H1 (cell line): ENCODE measurements around the gene RBM20. TPM values are rescaled to one million over a fixed set of nuclear protein-coding genes. Genes with fewer than 3 reads are reported as not detected.

Experiments used
- CTCF ChIA-PET: fragments of 300-600 bp; sonication (Branson Sonifier 250); formaldehyde crosslinking; loops from one replicate; lab custom pipeline; 2021; ENCODE audit not compliant: partially characterized antibody; lab: Charles Lee
- POLR2A ChIA-PET: fragments of 300-600 bp; sonication (Branson Sonifier 250); formaldehyde crosslinking; loops from one replicate; lab custom pipeline; 2021; ENCODE audit warnings: inconsistent platforms; ENCODE audit not compliant: partially characterized antibody; lab: Charles Lee
- DNase-seq, 2 experiments: peaks; one replicate each; pipeline versions ENCODE4 v3.0.0 to v3.0.0-alpha.2; 2010 to 2022; ENCODE audit warnings: low spot score in 2 of 2, low read depth in 1 of 2, mixed read lengths in 1 of 2
- FAIRE-seq: peaks from 2 replicates; lab custom pipeline; 2011; peaks lifted over from hg19 to GRCh38; lab: Jason Lieb, UNC
- H2AFZ ChIP-seq: 2 replicates; pipeline ENCODE4 v1.8.1; 2012; ENCODE audit warnings: low read length, inconsistent platforms
- H2AK5ac ChIP-seq: 2 replicates; pipeline ENCODE4 v1.6.1; 2013; ENCODE audit warnings: low read depth, low read length
- H2BK120ac ChIP-seq: replicated peaks from 2 replicates; pipeline ENCODE3; 2013; ENCODE audit warnings: low read depth, low read length, inconsistent platforms
- H2BK12ac ChIP-seq: 2 replicates; pipeline ENCODE4 v1.6.1; 2013; ENCODE audit warnings: low read depth, low read length
- H2BK15ac ChIP-seq: 2 replicates; pipeline ENCODE4 v1.6.1; 2013; ENCODE audit warnings: low read length
- H2BK20ac ChIP-seq: 2 replicates; pipeline ENCODE4 v1.6.1; 2013; ENCODE audit warnings: low read length
- H2BK5ac ChIP-seq: 2 replicates; pipeline ENCODE4 v1.6.1; 2013; ENCODE audit warnings: low read depth, low read length
- H3K14ac ChIP-seq: 2 replicates; pipeline ENCODE4 v1.6.1; 2013; ENCODE audit warnings: inconsistent platforms; ENCODE audit not compliant: insufficient read length
- H3K18ac ChIP-seq: 2 replicates; pipeline ENCODE4 v1.6.1; 2013; ENCODE audit warnings: low read length; ENCODE audit errors: extremely low read depth
- H3K23ac ChIP-seq: 2 replicates; pipeline ENCODE4 v1.6.1; 2013; ENCODE audit warnings: inconsistent platforms; ENCODE audit not compliant: insufficient read length
- H3K23me2 ChIP-seq: 2 replicates; pipeline ENCODE4 v1.6.1; 2013; ENCODE audit warnings: low read depth, low read length
- H3K27ac ChIP-seq: 2 replicates; pipeline ENCODE4 v1.6.1; 2011; ENCODE audit warnings: low read depth, low read length, inconsistent platforms
- H3K27me3 ChIP-seq, 4 experiments: replicated peaks in 1 of 4; 1 replicate in 1 of 4; 2 replicates in 3 of 4; pipeline versions ENCODE4 v1.6.1 to v1.8.1; 2011 to 2013; ENCODE audit warnings: low read length in 3 of 4, mild to moderate bottlenecking in 3 of 4, inconsistent platforms in 2 of 4, mixed read lengths in 2 of 4, moderate library complexity in 1 of 4; ENCODE audit not compliant: control insufficient read depth in 3 of 4, insufficient read depth in 3 of 4; ENCODE audit errors: extremely low read depth in 1 of 4
- H3K36me3 ChIP-seq, 4 experiments: 2 replicates each; pipeline versions ENCODE4 v1.6.1 to v1.8.1; 2011 to 2013; ENCODE audit warnings: mild to moderate bottlenecking in 4 of 4, low read length in 3 of 4, moderate library complexity in 2 of 4, control low read depth in 1 of 4, inconsistent platforms in 1 of 4; ENCODE audit not compliant: insufficient read depth in 4 of 4, control insufficient read depth in 2 of 4
- H3K4ac ChIP-seq: replicated peaks from 2 replicates; pipeline ENCODE3; 2013; ENCODE audit warnings: low read length, low read depth, mixed read lengths, inconsistent platforms; ENCODE audit not compliant: insufficient read length
- H3K4me1 ChIP-seq, 4 experiments: replicated peaks in 1 of 4; 1 replicate in 1 of 4; 2 replicates in 3 of 4; pipeline versions ENCODE4 v1.6.1 to v1.8.1; 2011 to 2013; ENCODE audit warnings: low read length in 3 of 4, inconsistent platforms in 2 of 4, mixed read lengths in 1 of 4; ENCODE audit not compliant: insufficient read depth in 4 of 4, control insufficient read depth in 3 of 4
- H3K4me2 ChIP-seq, 2 experiments: 2 replicates each; pipeline versions ENCODE4 v1.6.1 to v1.8.1; 2011 to 2013; ENCODE audit warnings: low read depth in 2 of 2, low read length in 2 of 2, control low read depth in 1 of 2, inconsistent platforms in 1 of 2, mild to moderate bottlenecking in 1 of 2; ENCODE audit not compliant: insufficient read depth in 1 of 2
- H3K4me3 ChIP-seq, 4 experiments: fragments of 200-600, 300-600 bp in 1 of 4; sonication (generic), shearing (Covaris generic), sonication (Bioruptor Twin) in 1 of 4; 2 replicates each; pipeline versions ENCODE4 v1.5.1 to v1.8.1; 2011 to 2016; ENCODE audit warnings: low read length in 4 of 4, low read depth in 3 of 4, control low read depth in 2 of 4, inconsistent platforms in 2 of 4, mild to moderate bottlenecking in 2 of 4, mixed read lengths in 1 of 4, moderate library complexity in 1 of 4; ENCODE audit not compliant: insufficient read depth in 2 of 4; ENCODE audit errors: extremely low read depth in 1 of 4
- H3K56ac ChIP-seq: replicated peaks from 2 replicates; pipeline ENCODE3; 2013; ENCODE audit warnings: low read depth, mild to moderate bottlenecking, mixed read lengths, low read length, inconsistent platforms; ENCODE audit not compliant: insufficient read length
- H3K79me1 ChIP-seq: 2 replicates; pipeline ENCODE4 v1.6.1; 2013; ENCODE audit warnings: low read depth, low read length, control low read depth
- H3K79me2 ChIP-seq, 2 experiments: 2 replicates each; pipeline versions ENCODE4 v1.6.1 to v1.8.1; 2012 to 2013; ENCODE audit warnings: low read length in 2 of 2, mild to moderate bottlenecking in 2 of 2, inconsistent platforms in 1 of 2; ENCODE audit not compliant: insufficient read depth in 2 of 2, control insufficient read depth in 1 of 2
- H3K9ac ChIP-seq, 4 experiments: replicated peaks in 1 of 4; 1 replicate in 1 of 4; 2 replicates in 3 of 4; pipeline versions ENCODE4 v1.6.1 to v1.8.1; 2011 to 2013; ENCODE audit warnings: low read depth in 3 of 4, low read length in 3 of 4, control low read depth in 2 of 4, mild to moderate bottlenecking in 2 of 4, moderate library complexity in 2 of 4, inconsistent platforms in 1 of 4; ENCODE audit errors: extremely low read depth in 1 of 4
- H3K9me3 ChIP-seq, 2 experiments: 2 replicates each; pipeline versions ENCODE4 v1.6.1 to v1.8.1; 2012 to 2013; ENCODE audit warnings: mild to moderate bottlenecking in 2 of 2, moderate library complexity in 2 of 2, control low read depth in 1 of 2, inconsistent platforms in 1 of 2, low read depth in 1 of 2, low read length in 1 of 2, mixed read lengths in 1 of 2; ENCODE audit not compliant: insufficient read depth in 2 of 2
- H4K20me1 ChIP-seq, 2 experiments: replicated peaks in 1 of 2; 2 replicates each; pipeline versions ENCODE3 to v1.8.1; 2011 to 2013; ENCODE audit warnings: inconsistent platforms in 2 of 2, low read length in 2 of 2, mild to moderate bottlenecking in 1 of 2; ENCODE audit not compliant: insufficient read depth in 2 of 2, control insufficient read depth in 1 of 2
- H4K5ac ChIP-seq: 2 replicates; pipeline ENCODE4 v1.6.1; 2013; ENCODE audit warnings: low read length, low read depth, mixed read lengths, inconsistent platforms; ENCODE audit not compliant: insufficient read length
- H4K8ac ChIP-seq: 2 replicates; pipeline ENCODE4 v1.8.0; 2013; ENCODE audit warnings: mild to moderate bottlenecking, moderate library complexity, low read length, inconsistent platforms; ENCODE audit not compliant: insufficient read depth; ENCODE audit errors: extremely low read depth
- H4K91ac ChIP-seq: replicated peaks from 2 replicates; pipeline ENCODE3; 2013; ENCODE audit warnings: low read length, mixed read lengths, inconsistent platforms; ENCODE audit not compliant: insufficient read length
- ASH2L ChIP-seq: fragments of 200-600, 300-600 bp; sonication (generic); IDR thresholded peaks from one replicate; pipeline ENCODE4 v1.7.1; 2017; ENCODE audit warnings: low read length
- MAX ChIP-seq: IDR thresholded peaks from 2 replicates; pipeline ENCODE4 v1.6.1; 2012; ENCODE audit warnings: inconsistent platforms
- RNF2 ChIP-seq: fragments of 200-900, 300-1000 bp; sonication (generic); IDR thresholded peaks from 2 replicates; pipeline ENCODE4 v1.7.1; 2016; ENCODE audit warnings: borderline replicate concordance, low read depth, mild to moderate bottlenecking, antibody characterized with exemption, low read length; ENCODE audit not compliant: poor library complexity, severe bottlenecking; ENCODE audit errors: missing control alignments
- WGBS, 2 experiments: shearing (Covaris generic) in 1 of 2; methylation state at CpG; one replicate each; pipeline versions ENCODE4 v1.1.6 to v1.1.7; 2013 to 2015; ENCODE audit warnings: low lambda C conversion rate in 2 of 2, mixed read lengths in 2 of 2, inconsistent platforms in 1 of 2, low coverage in 1 of 2, missing lambda C conversion rate in 1 of 2; ENCODE audit not compliant: insufficient replicate concordance in 2 of 2, insufficient coverage in 1 of 2, insufficient read length in 1 of 2; ENCODE audit errors: extremely low coverage in 1 of 2, missing lambda C conversion rate in 1 of 2; 5-methylcytosine and 5-hydroxymethylcytosine counted together
- polyA plus RNA-seq, 7 experiments: library from polyadenylated mRNA; depleted of rRNA in 3 of 7; stranded (reverse) in 5 of 7; unstranded in 2 of 7; fragments of >200 nt in 5 of 7; fragments of 200-250 nt in 2 of 7; gene quantifications; 1 replicate in 5 of 7; 2 replicates in 1 of 7; 4 replicates in 1 of 7; pipeline versions ENCODE4 v1.2.1 to v1.2.3, GENCODE V29; 2011 to 2013; ENCODE audit warnings: missing spikeins in 2 of 7, mixed read lengths in 2 of 7
- total RNA-seq: library from RNA; stranded (reverse); fragmentation: NEBNext Ultra II Directional; extraction: Animal tissue kit (Norgen Biotek cat#: 25700); gene quantifications from 2 replicates; pipeline ENCODE4 v1.2.1, GENCODE V29; 2021
- TF ChIP-seq, protein P1 (sequence below): IDR thresholded peaks from 2 replicates; pipeline ENCODE4 v1.6.1; 2012; ENCODE audit warnings: low read length, inconsistent platforms

The RBM20 gene
- total and polyA plus RNA-seq, 2 of the 8 experiments (the other 6 are each of a cell fraction or from before 2014, with no cell fraction given), result 0.05 to 0.63 TPM

GRCh38 chr10:110694263-110694662 lies 50.1 kb downstream of the RBM20 start:
- no peak overlapping the region for H3K27ac ChIP-seq
- no peak overlapping the region for H4K8ac ChIP-seq
- ChIA-PET CTCF (interaction anchor here (1.0 to 1.7 kb wide), 4 partner anchors 13 to 84 kb away, joined by 3 to 9 read pairs (median 4); no protein-coding TSS in a partner anchor), POLR2A (interaction anchor here (0.5 kb wide), 1 partner anchor 98 kb away, joined by 3 read pairs; no protein-coding TSS in a partner anchor)
- no peak overlapping the region for H3K4me3 ChIP-seq
- WGBS, 2 experiments, result 87% methylated on average over 1 of the region's 1 CpG; no CpG with 5 or more reads in 1 of the 2 experiments
- no peak overlapping the region for H3K14ac ChIP-seq
- H2BK120ac ChIP-seq, result no peak overlapping the region
- H3K27me3 ChIP-seq, result no peaks in the 10 kb centered on the region
- H2BK20ac ChIP-seq, result no peak overlapping the region
- no peak overlapping the region for H2BK12ac ChIP-seq
- TF ChIP-seq RNF2 (no peak), ASH2L (no peak), MAX (no peak)
- TF ChIP-seq, protein P1, sequence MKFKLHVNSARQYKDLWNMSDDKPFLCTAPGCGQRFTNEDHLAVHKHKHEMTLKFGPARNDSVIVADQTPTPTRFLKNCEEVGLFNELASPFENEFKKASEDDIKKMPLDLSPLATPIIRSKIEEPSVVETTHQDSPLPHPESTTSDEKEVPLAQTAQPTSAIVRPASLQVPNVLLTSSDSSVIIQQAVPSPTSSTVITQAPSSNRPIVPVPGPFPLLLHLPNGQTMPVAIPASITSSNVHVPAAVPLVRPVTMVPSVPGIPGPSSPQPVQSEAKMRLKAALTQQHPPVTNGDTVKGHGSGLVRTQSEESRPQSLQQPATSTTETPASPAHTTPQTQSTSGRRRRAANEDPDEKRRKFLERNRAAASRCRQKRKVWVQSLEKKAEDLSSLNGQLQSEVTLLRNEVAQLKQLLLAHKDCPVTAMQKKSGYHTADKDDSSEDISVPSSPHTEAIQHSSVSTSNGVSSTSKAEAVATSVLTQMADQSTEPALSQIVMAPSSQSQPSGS, result no peak
- H2AK5ac ChIP-seq, result no peak overlapping the region
- no peak overlapping the region for H3K18ac ChIP-seq
- no peak overlapping the region for H3K4me2 ChIP-seq
- no peak overlapping the region for H3K4ac ChIP-seq
- H2BK5ac ChIP-seq, result no peak overlapping the region
- no peaks in the 10 kb centered on the region for H3K79me2 ChIP-seq
- no peaks in the 10 kb centered on the region for H3K79me1 ChIP-seq
- H3K4me1 ChIP-seq, result no peaks in the 10 kb centered on the region; a peak in 1 of 7 replicates
- no peak overlapping the region for H2BK15ac ChIP-seq
- H3K9me3 ChIP-seq, result 0 out of 4 replicates have a peak, but pooled peaks cover 0 to 6% of the 10 kb centered on the region in 2 experiments
- peaks cover 0 to 2% of the 10 kb centered on the region in 2 experiments for H4K20me1 ChIP-seq
- H3K9ac ChIP-seq, result no peak overlapping the region
- no peak overlapping the region for H4K91ac ChIP-seq
- DNase-seq (no peak), FAIRE-seq (no peak)
- H3K36me3 ChIP-seq, result no peaks in the 10 kb centered on the region
- H2AFZ ChIP-seq, result no peak overlapping the region
- no peaks in the 10 kb centered on the region for H3K23me2 ChIP-seq
- H3K23ac ChIP-seq, result no peak overlapping the region
- no peak overlapping the region for H3K56ac ChIP-seq
- H4K5ac ChIP-seq, result no peak overlapping the region
